Stomach (tissue), 4 donors: ENCODE results near the gene DPYSL4.

ENCODE experiments used
- EP300 ChIP-seq: sonication (generic); formaldehyde crosslinking; IDR thresholded peaks from one replicate; pipeline ENCODE4 v1.6.1; 2017; ENCODE audit warnings: antibody characterized with exemption
- POLR2A ChIP-seq, 4 donors: fragments of 450-650 bp; IDR thresholded peaks; one replicate each; pipeline ENCODE4 v1.6.1; 2016; ENCODE audit warnings: antibody characterized with exemption in 4 of 4, control low read depth in 2 of 4, mild to moderate bottlenecking in 1 of 4, moderate library complexity in 1 of 4
- POLR2AphosphoS5 ChIP-seq, 3 donors: sonication (generic); formaldehyde crosslinking; IDR thresholded peaks; one replicate each; pipeline ENCODE4 v1.6.1; 2016; ENCODE audit warnings: antibody characterized with exemption in 3 of 3

DNA sequence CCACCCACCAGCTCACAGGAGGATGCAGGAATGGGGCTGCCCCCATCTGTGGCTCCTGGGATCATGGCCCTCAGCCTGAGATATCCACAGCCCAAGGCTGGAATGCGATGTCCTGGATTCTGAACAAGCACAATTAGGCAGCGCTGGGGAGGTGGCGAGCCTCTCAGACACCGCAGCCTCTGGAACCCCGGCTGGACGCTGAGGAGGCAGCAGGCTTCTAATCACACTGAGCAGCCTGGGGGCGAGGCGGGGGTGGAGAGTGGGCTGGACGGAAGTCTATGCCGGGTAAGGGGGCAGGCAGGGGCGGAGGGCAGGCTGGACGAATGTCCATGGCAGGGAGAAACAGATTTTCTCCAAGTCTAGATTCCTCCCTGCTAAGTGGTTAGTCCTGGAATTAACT is 56.4 kb downstream of the DPYSL4 start:
- TF ChIP-seq POLR2A (IDR thresholded peaks at IDR 0.05): no peak
- TF ChIP-seq EP300: no peak
- TF ChIP-seq POLR2AphosphoS5 (IDR thresholded peaks at IDR 0.05): no peak
